HEK293 (cell line): ENCODE measurements around the gene MOGAT2.

Source experiments
- CTCF ChIA-PET: fragments of 350-600 bp; formaldehyde crosslinking; extraction: SDS; loops from one replicate; lab custom pipeline; 2021; ENCODE audit warnings: antibody characterized with exemption; lab: Yijun Ruan, JAX
- POLR2A ChIA-PET: fragments of 300-600 bp; formaldehyde crosslinking; extraction: SDS; loops from one replicate; lab custom pipeline; 2020; ENCODE audit warnings: antibody characterized with exemption, inconsistent platforms; lab: Yijun Ruan, JAX
- H3K27ac ChIP-seq: fragments of 200-500 bp; sonication (Bioruptor generic); 2 replicates; pipeline ENCODE4 v1.5.1; 2014; ENCODE audit warnings: low read depth, low read length, control low read depth, inconsistent platforms; ENCODE audit errors: extremely low read depth
- H3K36me3 ChIP-seq, 2 experiments: fragments of 200-500 bp in 1 of 2; sonication (Bioruptor generic) in 1 of 2; 1 replicate in 1 of 2; 2 replicates in 1 of 2; pipeline ENCODE4 v1.5.1; 2014 to 2017; ENCODE audit warnings: inconsistent platforms in 2 of 2, low read length in 2 of 2; ENCODE audit not compliant: control insufficient read depth in 2 of 2, insufficient read depth in 1 of 2
- H3K4me1 ChIP-seq: fragments of 200-500 bp; sonication (Bioruptor generic); 2 replicates; pipeline ENCODE4 v1.5.1; 2014; ENCODE audit warnings: mild to moderate bottlenecking, low read length, inconsistent platforms; ENCODE audit not compliant: control insufficient read depth, insufficient read depth
- H3K4me3 ChIP-seq: 2 replicates; pipeline ENCODE4 v1.5.1; 2011; ENCODE audit warnings: low read depth, mild to moderate bottlenecking, control low read depth, low read length, moderate library complexity
- H3K9me3 ChIP-seq: fragments of 200-500 bp; sonication (Bioruptor generic); 2 replicates; pipeline ENCODE4 v1.5.1; 2014; ENCODE audit warnings: low read depth, low read length, inconsistent platforms; ENCODE audit not compliant: control insufficient read depth, insufficient read depth
- FEZF1 ChIP-seq: fragments of 450-650 bp; formaldehyde crosslinking; IDR thresholded peaks from 2 replicates; pipeline ENCODE4 v1.5.1; 2016; ENCODE audit warnings: missing biosample characterization, missing genetic modification characterization
- KLF9 ChIP-seq: fragments of 450-650 bp; formaldehyde crosslinking; IDR thresholded peaks from 2 replicates; pipeline ENCODE4 v1.5.1; 2016; ENCODE audit warnings: missing biosample characterization, missing genetic modification characterization, low read depth
- PRDM10 ChIP-seq: fragments of 450-650 bp; formaldehyde crosslinking; IDR thresholded peaks from 2 replicates; pipeline ENCODE4 v1.5.1; 2016; ENCODE audit warnings: missing biosample characterization, missing genetic modification characterization
- PRDM2 ChIP-seq: fragments of 450-650 bp; formaldehyde crosslinking; IDR thresholded peaks from 2 replicates; pipeline ENCODE4 v1.5.1; 2016; ENCODE audit warnings: missing biosample characterization, missing genetic modification characterization, borderline replicate concordance
- SETDB1 ChIP-seq: IDR thresholded peaks from one replicate; pipeline ENCODE4 v1.6.1; 2017; ENCODE audit warnings: mild to moderate bottlenecking, low read length, moderate library complexity, mixed read lengths; ENCODE audit not compliant: insufficient read length
- SP7 ChIP-seq: fragments of 450-650 bp; formaldehyde crosslinking; IDR thresholded peaks from 2 replicates; pipeline ENCODE4 v1.5.1; 2016; ENCODE audit warnings: missing biosample characterization, missing genetic modification characterization
- YY1 ChIP-seq: fragments of 450-650 bp; formaldehyde crosslinking; IDR thresholded peaks from 2 replicates; pipeline ENCODE4 v1.5.1; 2018; ENCODE audit warnings: missing biosample characterization, missing genetic modification characterization
- ZBTB48 ChIP-seq: fragments of 450-650 bp; formaldehyde crosslinking; IDR thresholded peaks from 2 replicates; pipeline ENCODE4 v1.5.1; 2016; ENCODE audit warnings: missing biosample characterization, missing genetic modification characterization
- ZFP69B ChIP-seq: fragments of 450-650 bp; formaldehyde crosslinking; IDR thresholded peaks from 2 replicates; pipeline ENCODE4 v1.5.1; 2016; ENCODE audit warnings: missing biosample characterization, missing genetic modification characterization
- ZIC2 ChIP-seq: fragments of 450-650 bp; formaldehyde crosslinking; IDR thresholded peaks from 2 replicates; pipeline ENCODE4 v1.5.1; 2016; ENCODE audit warnings: missing biosample characterization, missing genetic modification characterization
- ZNF169 ChIP-seq: fragments of 450-650 bp; formaldehyde crosslinking; IDR thresholded peaks from 2 replicates; pipeline ENCODE4 v1.5.1; 2016; ENCODE audit warnings: missing biosample characterization, missing genetic modification characterization
- ZNF223 ChIP-seq: fragments of 450-650 bp; formaldehyde crosslinking; IDR thresholded peaks from 2 replicates; pipeline ENCODE4 v1.5.1; 2016; ENCODE audit warnings: missing biosample characterization, missing genetic modification characterization
- ZNF398 ChIP-seq: fragments of 450-650 bp; formaldehyde crosslinking; IDR thresholded peaks from 2 replicates; pipeline ENCODE4 v1.5.1; 2017; ENCODE audit warnings: missing biosample characterization, missing genetic modification characterization
- ZNF404 ChIP-seq: fragments of 450-650 bp; formaldehyde crosslinking; IDR thresholded peaks from 2 replicates; pipeline ENCODE4 v1.5.1; 2017; ENCODE audit warnings: missing biosample characterization, missing genetic modification characterization
- ZNF621 ChIP-seq: fragments of 450-650 bp; formaldehyde crosslinking; IDR thresholded peaks from 2 replicates; pipeline ENCODE4 v1.5.1; 2017; ENCODE audit warnings: missing biosample characterization, missing genetic modification characterization
- ZNF626 ChIP-seq: fragments of 450-650 bp; sonication (Bioruptor Pico); formaldehyde crosslinking; IDR thresholded peaks from 2 replicates; pipeline ENCODE4 v1.5.1; 2018; ENCODE audit warnings: missing biosample characterization, missing genetic modification characterization, inconsistent platforms
- ZNF658 ChIP-seq: fragments of 450-650 bp; formaldehyde crosslinking; IDR thresholded peaks from 2 replicates; pipeline ENCODE4; 2016; ENCODE audit warnings: missing biosample characterization, missing genetic modification characterization
- ZNF660 ChIP-seq: fragments of 450-650 bp; IDR thresholded peaks from 2 replicates; pipeline ENCODE4 v1.5.1; 2018; ENCODE audit warnings: missing biosample characterization, mild to moderate bottlenecking, missing genetic modification characterization

MOGAT2 gene

GRCh38 chr11:75781831-75782230 is 64.2 kb downstream of the MOGAT2 start:
- POLR2A ChIA-PET: interaction anchor here (1.3 kb wide), 1 partner anchor 9 kb away, joined by 3 read pairs; no protein-coding TSS in a partner anchor
- Histone ChIP-seq H3K27ac (no peak overlapping the region), H3K4me1 (no peaks in the 10 kb centered on the region), H3K36me3 (no peaks in the 10 kb centered on the region), H3K9me3 (no peaks in the 10 kb centered on the region), H3K4me3 (no peak overlapping the region)
- no peak for TF ChIP-seq YY1
- no peak for TF ChIP-seq KLF9 (tag by site-specific recombination)
- no peak for TF ChIP-seq ZNF621 (tag by site-specific recombination)
- no peak for TF ChIP-seq PRDM2 (tag by site-specific recombination)
- TF ChIP-seq PRDM10 (tag by site-specific recombination): no peak
- no peak for TF ChIP-seq ZNF404 (tag by site-specific recombination)
- no peak for TF ChIP-seq ZIC2 (tag by site-specific recombination)
- TF ChIP-seq ZNF660 (tag by site-specific recombination): no peak
- no peak for TF ChIP-seq ZNF169 (tag by site-specific recombination)
- TF ChIP-seq ZNF398 (tag by site-specific recombination): no peak
- TF ChIP-seq ZNF223 (tag by site-specific recombination): no peak
- no peak for TF ChIP-seq FEZF1 (tag by site-specific recombination)
- no peak for TF ChIP-seq ZNF626 (tag by site-specific recombination)
- no peak for TF ChIP-seq ZFP69B (tag by site-specific recombination)
- TF ChIP-seq ZBTB48 (tag by site-specific recombination): no peak
- TF ChIP-seq SP7: no peak
- no peak for TF ChIP-seq ZNF658 (tag by site-specific recombination)
- no peak for TF ChIP-seq SETDB1
- CTCF ChIA-PET: interaction anchor here (0.5 to 0.9 kb wide), 2 partner anchors 11 to 185 kb away, joined by 3 to 4 read pairs; no protein-coding TSS in a partner anchor
